ENCODE measurements around the gene HAPLN1. TPM values are rescaled to one million over a fixed set of nuclear protein-coding genes. Genes with fewer than 3 reads are reported as not detected.

Gene HAPLN1
- total RNA-seq, 2 donors from 2014 or later: 0.14 TPM; not detected in 1

DNA sequence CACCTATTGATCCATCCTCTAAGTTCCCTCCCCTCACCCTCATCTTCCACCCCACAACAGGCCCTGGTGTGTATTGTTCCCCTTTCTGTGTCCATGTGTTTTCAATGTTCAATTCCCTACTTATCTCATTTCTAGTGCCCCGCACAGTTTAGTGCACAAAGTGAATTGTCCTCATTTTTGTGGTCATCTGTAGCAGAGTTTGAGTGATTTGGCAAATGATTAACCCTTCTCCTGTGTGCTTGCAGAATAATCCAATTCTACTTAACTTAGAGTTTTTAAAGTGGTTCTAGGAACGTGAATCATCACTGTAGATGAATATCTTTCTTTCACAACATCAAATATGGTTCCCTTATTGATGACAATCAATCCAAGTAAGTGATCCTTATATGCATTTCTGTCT, 6.3 kb upstream of the HAPLN1 start:
- Histone ChIP-seq H3K9me3 (no peaks in the 10 kb centered on the region), H3K27ac (no peak overlapping the region), H3K4me3 (no peak overlapping the region), H3K36me3 (no peaks in the 10 kb centered on the region), H3K27me3 (replicated peaks; ENCODE audit: insufficient read depth) (no peaks in the 10 kb centered on the region), H3K4me1 (replicated peaks) (no peaks in the 10 kb centered on the region)
- 53% methylated on average over 2 of the region's 2 CpGs for WGBS
- DNase-seq (ENCODE audit: low spot score): no peak
- intact Hi-C loops (cut with DNase I): no loop called here
- TF ChIP-seq POLR2AphosphoS5 (IDR thresholded peaks at IDR 0.05) (no peak), POLR2A (IDR thresholded peaks at IDR 0.05) (no peak)
- TF ChIP-seq, protein P1, sequence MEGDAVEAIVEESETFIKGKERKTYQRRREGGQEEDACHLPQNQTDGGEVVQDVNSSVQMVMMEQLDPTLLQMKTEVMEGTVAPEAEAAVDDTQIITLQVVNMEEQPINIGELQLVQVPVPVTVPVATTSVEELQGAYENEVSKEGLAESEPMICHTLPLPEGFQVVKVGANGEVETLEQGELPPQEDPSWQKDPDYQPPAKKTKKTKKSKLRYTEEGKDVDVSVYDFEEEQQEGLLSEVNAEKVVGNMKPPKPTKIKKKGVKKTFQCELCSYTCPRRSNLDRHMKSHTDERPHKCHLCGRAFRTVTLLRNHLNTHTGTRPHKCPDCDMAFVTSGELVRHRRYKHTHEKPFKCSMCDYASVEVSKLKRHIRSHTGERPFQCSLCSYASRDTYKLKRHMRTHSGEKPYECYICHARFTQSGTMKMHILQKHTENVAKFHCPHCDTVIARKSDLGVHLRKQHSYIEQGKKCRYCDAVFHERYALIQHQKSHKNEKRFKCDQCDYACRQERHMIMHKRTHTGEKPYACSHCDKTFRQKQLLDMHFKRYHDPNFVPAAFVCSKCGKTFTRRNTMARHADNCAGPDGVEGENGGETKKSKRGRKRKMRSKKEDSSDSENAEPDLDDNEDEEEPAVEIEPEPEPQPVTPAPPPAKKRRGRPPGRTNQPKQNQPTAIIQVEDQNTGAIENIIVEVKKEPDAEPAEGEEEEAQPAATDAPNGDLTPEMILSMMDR (IDR thresholded peaks at IDR 0.05): no peak

DNA sequence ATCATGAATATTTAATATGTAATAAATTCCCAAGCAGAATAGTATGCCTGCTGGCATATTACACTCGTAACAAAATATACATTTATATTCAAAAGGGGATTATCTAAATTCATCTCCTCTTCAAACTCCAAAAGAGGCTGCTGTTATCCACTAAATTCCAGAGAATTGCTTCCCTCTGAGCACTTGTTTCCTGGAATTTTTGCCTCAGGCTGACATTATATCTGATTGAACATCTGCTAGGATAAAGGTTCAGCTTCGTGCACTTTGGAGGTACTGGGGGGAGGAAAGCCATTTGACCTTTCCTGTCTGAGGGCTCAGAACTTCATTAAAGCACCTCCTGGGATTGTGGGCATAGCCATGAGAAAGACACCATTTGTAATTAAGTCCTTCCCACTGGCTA, 4.3 kb upstream of the HAPLN1 start:
- intact Hi-C loops (cut with DNase I): no loop called here
- Histone ChIP-seq H3K27me3 (replicated peaks; ENCODE audit: insufficient read depth) (peaks cover 4% of the 10 kb centered on the region), H3K36me3 (no peaks in the 10 kb centered on the region), H3K4me1 (replicated peaks) (no peaks in the 10 kb centered on the region), H3K27ac (no peak overlapping the region), H3K9me3 (no peaks in the 10 kb centered on the region), H3K4me3 (no peak overlapping the region)
- WGBS: 56% methylated on average over 2 of the region's 2 CpGs
- DNase-seq (ENCODE audit: low spot score): no peak
- TF ChIP-seq, protein P1 (IDR thresholded peaks at IDR 0.05): no peak
- TF ChIP-seq POLR2AphosphoS5 (IDR thresholded peaks at IDR 0.05): no peak
- TF ChIP-seq POLR2A (IDR thresholded peaks at IDR 0.05): no peak

DNA sequence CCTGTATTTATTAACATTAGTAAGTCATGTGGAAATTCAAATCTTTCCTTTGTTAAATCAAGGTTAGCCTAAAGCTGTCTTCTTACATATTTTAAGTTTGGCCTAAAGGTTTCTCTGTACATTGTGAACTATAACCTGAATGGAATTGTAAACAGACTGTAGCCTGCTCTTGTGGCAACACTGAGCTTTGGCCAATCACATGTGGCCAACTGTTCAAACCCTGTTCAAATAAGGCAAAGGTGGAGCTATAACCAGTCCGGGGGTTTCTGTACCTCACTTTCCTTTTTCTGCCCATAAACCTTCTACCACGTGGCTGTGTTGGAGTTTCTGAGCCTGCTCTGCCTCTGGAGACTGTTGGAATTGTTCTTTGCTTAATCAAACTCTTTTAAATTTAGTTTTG, 3.3 kb upstream of the HAPLN1 start:
- intact Hi-C loops (cut with DNase I): no loop called here
- no peak overlapping the region for H3K4me3 ChIP-seq
- H3K4me1 ChIP-seq (replicated peaks): no peaks in the 10 kb centered on the region
- H3K27ac ChIP-seq: no peak overlapping the region
- H3K9me3 ChIP-seq: no peaks in the 10 kb centered on the region
- TF ChIP-seq, protein P1 (IDR thresholded peaks at IDR 0.05): no peak
- TF ChIP-seq POLR2AphosphoS5 (IDR thresholded peaks at IDR 0.05) (no peak), POLR2A (IDR thresholded peaks at IDR 0.05) (no peak)
- WGBS: 69% methylated on average over 2 of the region's 2 CpGs
- peaks cover 4% of the 10 kb centered on the region for H3K27me3 ChIP-seq (replicated peaks; ENCODE audit: insufficient read depth)
- DNase-seq (ENCODE audit: low spot score): no peak
- H3K36me3 ChIP-seq: no peaks in the 10 kb centered on the region

DNA sequence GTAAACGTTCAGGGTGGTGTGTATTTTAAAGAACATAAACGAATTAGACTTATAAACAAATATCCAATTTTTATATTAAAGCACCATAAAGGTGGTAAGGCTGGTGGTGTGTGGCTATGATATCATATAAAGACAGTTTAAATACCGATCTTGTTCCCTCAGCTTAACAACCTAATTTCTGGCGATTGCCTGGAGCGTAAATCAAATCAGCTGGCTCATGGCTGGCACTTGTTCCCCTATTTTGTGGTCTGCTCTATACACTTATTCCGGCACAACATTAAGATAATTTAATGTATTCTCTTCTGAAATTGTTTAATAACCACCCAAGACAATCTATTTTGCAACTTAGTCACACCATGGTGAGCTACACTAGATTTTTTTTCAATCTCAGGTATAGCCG, 2.4 kb upstream of the HAPLN1 start:
- H3K36me3 ChIP-seq: no peaks in the 10 kb centered on the region
- H3K4me3 ChIP-seq: no peak overlapping the region
- WGBS: 69% methylated on average over 7 of the region's 7 CpGs
- H3K4me1 ChIP-seq (replicated peaks): no peaks in the 10 kb centered on the region
- intact Hi-C loops (cut with DNase I): no loop called here
- no peak overlapping the region for H3K27ac ChIP-seq
- no peak for DNase-seq (ENCODE audit: low spot score)
- H3K9me3 ChIP-seq: no peaks in the 10 kb centered on the region
- peaks cover 4% of the 10 kb centered on the region for H3K27me3 ChIP-seq (replicated peaks; ENCODE audit: insufficient read depth)
- no peak for TF ChIP-seq POLR2AphosphoS5 (IDR thresholded peaks at IDR 0.05)
- TF ChIP-seq, protein P1 (IDR thresholded peaks at IDR 0.05): no peak
- no peak for TF ChIP-seq POLR2A (IDR thresholded peaks at IDR 0.05)

DNA sequence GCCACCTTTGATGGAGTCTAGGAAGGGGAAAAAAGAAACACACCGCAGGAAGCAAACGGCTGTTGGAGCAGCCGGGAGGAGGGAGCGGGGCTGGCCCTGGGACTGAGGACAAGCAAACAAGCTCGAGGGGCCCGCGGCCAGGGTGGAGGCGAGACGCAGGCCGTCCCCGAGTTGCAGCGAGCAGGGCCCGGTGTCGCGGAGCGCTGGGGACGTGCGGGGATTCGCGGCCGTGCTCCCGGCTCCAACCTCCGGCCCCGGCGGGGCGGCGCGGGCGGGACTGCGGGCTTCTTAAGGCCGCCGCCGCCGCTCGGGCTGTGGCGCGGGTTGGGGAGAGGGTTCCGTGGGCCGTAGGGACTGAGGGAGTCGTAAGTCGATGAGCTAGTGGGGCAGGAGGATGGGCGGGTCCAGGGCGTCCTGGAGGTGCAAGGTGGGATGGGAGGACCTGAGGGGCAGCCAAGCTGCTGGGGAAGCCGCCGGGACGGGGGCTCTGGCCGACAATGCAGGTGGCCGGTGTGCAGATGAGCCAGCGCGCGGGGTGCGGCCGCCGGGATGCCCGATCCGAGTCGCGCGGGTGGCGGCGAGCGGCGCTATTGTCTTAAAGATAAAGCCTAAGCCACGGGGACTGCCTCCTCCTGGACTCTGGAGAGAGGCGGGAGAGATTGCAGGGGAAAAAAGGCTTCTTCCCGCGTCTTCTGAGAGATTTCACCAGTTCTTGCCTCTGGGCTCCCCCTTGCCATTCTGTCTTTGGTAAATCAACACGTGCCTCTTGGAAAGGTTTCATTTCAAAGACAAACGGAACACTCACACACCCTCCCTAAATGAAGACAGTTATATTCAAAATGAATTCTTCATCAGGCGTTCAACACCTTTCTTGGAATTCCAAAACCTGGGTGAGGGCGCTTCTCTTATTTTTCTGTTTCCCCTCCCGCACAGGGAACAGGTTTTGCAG, 1.6 kb upstream of the HAPLN1 start:
- Histone ChIP-seq H3K4me1 (replicated peaks) (no peaks in the 10 kb centered on the region), H3K27ac (peak overlapping the region in 1 of 2 donors; percentile 27), H3K9me3 (no peaks in the 10 kb centered on the region), H3K4me3 (peak overlapping the region; percentile 33 to 34), H3K36me3 (no peaks in the 10 kb centered on the region), H3K27me3 (replicated peaks; ENCODE audit: insufficient read depth) (peaks cover 4% of the 10 kb centered on the region)
- intact Hi-C loops (cut with DNase I): no loop called here
- TF ChIP-seq, protein P1 (IDR thresholded peaks at IDR 0.05): no peak
- no peak for TF ChIP-seq POLR2AphosphoS5 (IDR thresholded peaks at IDR 0.05)
- TF ChIP-seq POLR2A (IDR thresholded peaks at IDR 0.05): no peak
- WGBS: 3% methylated on average over 48 of the region's 72 CpGs
- peak; percentile 27 for DNase-seq (ENCODE audit: low spot score)

Measured in prostate gland (tissue), 2 donors.